Activated CD4-positive, CD25-positive, alpha-beta regulatory T cell (primary cell): ENCODE measurements around the gene NPR3.

Source experiments
- DNase-seq, 4 experiments: peaks; one replicate each; lab custom pipeline; 2025; lab: John Stamatoyannopoulos, UW

NPR3 gene

GRCh38 chr5:32808783-32809182 is 97.7 kb downstream of the NPR3 start:
- DNase-seq, result no peak

- DNase-seq, result no peak
Measured at GRCh38 chr5:32810804-32811203, 99.7 kb downstream of the NPR3 start.

GRCh38 chr5:32812399-32812798 is 101.3 kb downstream of the NPR3 start:
- no peak for DNase-seq

- no peak for DNase-seq
Measured at GRCh38 chr5:32814141-32814540, 103.0 kb downstream of the NPR3 start.

GRCh38 chr5:32814620-32815019 is 103.5 kb downstream of the NPR3 start:
- no peak for DNase-seq

GRCh38 chr5:32827981-32828380 is 116.9 kb downstream of the NPR3 start:
- no peak for DNase-seq

- DNase-seq, result no peak
Measured at GRCh38 chr5:32828492-32828891, 117.4 kb downstream of the NPR3 start.

- DNase-seq, result no peak
Measured at GRCh38 chr5:32831624-32832023, 120.5 kb downstream of the NPR3 start.

GRCh38 chr5:32833127-32833526 is 122.0 kb downstream of the NPR3 start:
- no peak for DNase-seq

GRCh38 chr5:32833663-32834062 is 122.5 kb downstream of the NPR3 start:
- DNase-seq, result no peak

- DNase-seq, result no peak
Measured at GRCh38 chr5:32834251-32834650, 123.1 kb downstream of the NPR3 start.

- no peak for DNase-seq
Measured at GRCh38 chr5:32836176-32836575, 125.1 kb downstream of the NPR3 start.

GRCh38 chr5:32837211-32837610 is 126.1 kb downstream of the NPR3 start:
- DNase-seq, result no peak

GRCh38 chr5:32839106-32839505 is 128.0 kb downstream of the NPR3 start:
- DNase-seq, result no peak

- no peak for DNase-seq
Measured at GRCh38 chr5:32840606-32841005, 129.5 kb downstream of the NPR3 start.
